Stomach smooth muscle (tissue), 2 donors: ENCODE measurements around the gene ROBO2.

Experiments
- H3K27ac ChIP-seq: one replicate; pipeline ENCODE4 v1.7.0; 2013; ENCODE audit warnings: mild to moderate bottlenecking, low read length, inconsistent platforms
- H3K27me3 ChIP-seq, 2 donors: one replicate each; pipeline ENCODE4 v1.7.0; 2013; ENCODE audit warnings: low read length in 2 of 2; ENCODE audit not compliant: insufficient read depth in 2 of 2, control insufficient read depth in 1 of 2
- H3K36me3 ChIP-seq, 2 donors: one replicate each; pipeline ENCODE4 v1.7.0; 2013; ENCODE audit warnings: low read length in 2 of 2; ENCODE audit not compliant: control insufficient read depth in 2 of 2, insufficient read depth in 2 of 2
- H3K4me1 ChIP-seq: one replicate; pipeline ENCODE4 v1.7.0; 2013; ENCODE audit warnings: low read length; ENCODE audit not compliant: control insufficient read depth, insufficient read depth
- H3K4me3 ChIP-seq, 2 donors: one replicate each; pipeline ENCODE4 v1.7.0; 2013; ENCODE audit warnings: low read length in 2 of 2
- H3K9ac ChIP-seq, 2 donors: one replicate each; pipeline ENCODE4 v1.7.0; 2013; ENCODE audit warnings: low read length in 2 of 2, mild to moderate bottlenecking in 1 of 2
- H3K9me3 ChIP-seq, 2 donors: one replicate each; pipeline ENCODE4 v1.7.0; 2013; ENCODE audit warnings: low read length in 2 of 2; ENCODE audit not compliant: control insufficient read depth in 2 of 2
- donor health status: healthy.
- donor health status: Pancreatic carcinoma.

The ROBO2 gene

GRCh38 chr3:77254967-77255831 is 215.3 kb downstream of the ROBO2 start:
- Histone ChIP-seq H3K4me3 (no peak overlapping the region), H3K27me3 (peaks cover 0 to 3% of the 10 kb centered on the region in 2 donors), H3K4me1 (no peaks in the 10 kb centered on the region), H3K9me3 (no peaks in the 10 kb centered on the region), H3K36me3 (no peaks in the 10 kb centered on the region), H3K9ac (no peak overlapping the region), H3K27ac (no peak overlapping the region)

- Histone ChIP-seq H3K27me3 (no peaks in the 10 kb centered on the region), H3K4me3 (no peak overlapping the region), H3K9ac (no peak overlapping the region), H3K36me3 (no peaks in the 10 kb centered on the region), H3K9me3 (no peaks in the 10 kb centered on the region), H3K4me1 (no peaks in the 10 kb centered on the region), H3K27ac (no peak overlapping the region)
Measured at GRCh38 chr3:77256584-77257503, 216.9 kb downstream of the ROBO2 start.

- Histone ChIP-seq H3K4me3 (no peak overlapping the region), H3K4me1 (no peaks in the 10 kb centered on the region), H3K9ac (no peak overlapping the region), H3K36me3 (no peaks in the 10 kb centered on the region), H3K9me3 (no peaks in the 10 kb centered on the region), H3K27me3 (no peaks in the 10 kb centered on the region), H3K27ac (no peak overlapping the region)
Measured at GRCh38 chr3:77259694-77260093, 219.8 kb downstream of the ROBO2 start.

- Histone ChIP-seq H3K36me3 (no peaks in the 10 kb centered on the region), H3K4me3 (no peak overlapping the region), H3K27ac (no peak overlapping the region), H3K27me3 (no peaks in the 10 kb centered on the region), H3K9ac (no peak overlapping the region), H3K4me1 (no peaks in the 10 kb centered on the region), H3K9me3 (no peaks in the 10 kb centered on the region)
Measured at GRCh38 chr3:77262361-77262760, 222.5 kb downstream of the ROBO2 start.

- Histone ChIP-seq H3K27me3 (no peaks in the 10 kb centered on the region), H3K9ac (no peak overlapping the region), H3K4me1 (no peaks in the 10 kb centered on the region), H3K9me3 (no peaks in the 10 kb centered on the region), H3K36me3 (no peaks in the 10 kb centered on the region), H3K4me3 (no peak overlapping the region), H3K27ac (no peak overlapping the region)
Measured at GRCh38 chr3:77267589-77267988, 227.7 kb downstream of the ROBO2 start.

GRCh38 chr3:77271306-77271705 is 231.4 kb downstream of the ROBO2 start:
- Histone ChIP-seq H3K36me3 (no peaks in the 10 kb centered on the region), H3K9me3 (no peaks in the 10 kb centered on the region), H3K27ac (no peak overlapping the region), H3K4me3 (no peak overlapping the region), H3K9ac (no peak overlapping the region), H3K4me1 (no peaks in the 10 kb centered on the region), H3K27me3 (no peaks in the 10 kb centered on the region)

- Histone ChIP-seq H3K9me3 (no peaks in the 10 kb centered on the region), H3K27me3 (no peaks in the 10 kb centered on the region), H3K36me3 (no peaks in the 10 kb centered on the region), H3K27ac (no peak overlapping the region), H3K4me3 (no peak overlapping the region), H3K9ac (no peak overlapping the region), H3K4me1 (no peaks in the 10 kb centered on the region)
Measured at GRCh38 chr3:77271711-77272110, 231.8 kb downstream of the ROBO2 start.

- H3K27me3 ChIP-seq = no peaks in the 10 kb centered on the region
- no peak overlapping the region for H3K4me3 ChIP-seq
- no peaks in the 10 kb centered on the region for H3K9me3 ChIP-seq
- no peak overlapping the region for H3K27ac ChIP-seq
- no peaks in the 10 kb centered on the region for H3K36me3 ChIP-seq
- H3K4me1 ChIP-seq = no peaks in the 10 kb centered on the region
- no peak overlapping the region for H3K9ac ChIP-seq
Measured at GRCh38 chr3:77279276-77279675, 239.4 kb downstream of the ROBO2 start.

- H3K9me3 ChIP-seq = no peaks in the 10 kb centered on the region
- H3K9ac ChIP-seq = no peak overlapping the region
- H3K27ac ChIP-seq = no peak overlapping the region
- H3K4me3 ChIP-seq = no peak overlapping the region
- H3K36me3 ChIP-seq = no peaks in the 10 kb centered on the region
- H3K27me3 ChIP-seq = no peaks in the 10 kb centered on the region
- no peaks in the 10 kb centered on the region for H3K4me1 ChIP-seq
Measured at GRCh38 chr3:77281721-77282120, 241.8 kb downstream of the ROBO2 start.

GRCh38 chr3:77283108-77283507 is 243.2 kb downstream of the ROBO2 start:
- no peaks in the 10 kb centered on the region for H3K36me3 ChIP-seq
- H3K27ac ChIP-seq = no peak overlapping the region
- H3K9me3 ChIP-seq = no peaks in the 10 kb centered on the region
- H3K9ac ChIP-seq = no peak overlapping the region
- H3K27me3 ChIP-seq = no peaks in the 10 kb centered on the region
- no peaks in the 10 kb centered on the region for H3K4me1 ChIP-seq
- H3K4me3 ChIP-seq = no peak overlapping the region
